Measurements from ENCODE around the gene NHS.

The NHS gene

GRCh38 chrX:17377091-17377717 lies 2.2 kb downstream of the NHS start:
- intact Hi-C loops (cut with micrococcal nuclease): no loop called here

GRCh38 chrX:17377795-17378194 lies 2.8 kb downstream of the NHS start:
- no peak overlapping the region for H3K27ac Mint-ChIP-seq
- intact Hi-C loops (cut with micrococcal nuclease): no loop called here

More at GRCh38 chrX:17377091-17377717, 2.2 kb downstream of the NHS start:
- no peaks in the 10 kb centered on the region for H3K4me1 Mint-ChIP-seq (ENCODE audit: low read depth)
- H3K27ac Mint-ChIP-seq: no peak overlapping the region
- H3K27me3 Mint-ChIP-seq: peaks cover 76% of the 10 kb centered on the region
- no peak overlapping the region for H3K4me3 Mint-ChIP-seq
- H3K9me3 Mint-ChIP-seq: peaks cover 7% of the 10 kb centered on the region
- H3K36me3 Mint-ChIP-seq (ENCODE audit: low read depth): no peaks in the 10 kb centered on the region

GRCh38 chrX:17380221-17380620 lies 5.2 kb downstream of the NHS start:
- intact Hi-C loops (cut with micrococcal nuclease): no loop called here
- H3K27ac Mint-ChIP-seq: no peak overlapping the region
- peaks cover 22% of the 10 kb centered on the region for H3K9me3 Mint-ChIP-seq
- peaks cover 54% of the 10 kb centered on the region for H3K27me3 Mint-ChIP-seq
- no peak overlapping the region for H3K4me3 Mint-ChIP-seq
- H3K36me3 Mint-ChIP-seq (ENCODE audit: low read depth): no peaks in the 10 kb centered on the region
- H3K4me1 Mint-ChIP-seq (ENCODE audit: low read depth): no peaks in the 10 kb centered on the region

More at GRCh38 chrX:17377795-17378194, 2.8 kb downstream of the NHS start:
- H3K4me1 Mint-ChIP-seq (ENCODE audit: low read depth): no peaks in the 10 kb centered on the region
- H3K9me3 Mint-ChIP-seq: peaks cover 13% of the 10 kb centered on the region
- H3K27me3 Mint-ChIP-seq: peaks cover 70% of the 10 kb centered on the region
- no peak overlapping the region for H3K4me3 Mint-ChIP-seq
- H3K36me3 Mint-ChIP-seq (ENCODE audit: low read depth): no peaks in the 10 kb centered on the region

DNA sequence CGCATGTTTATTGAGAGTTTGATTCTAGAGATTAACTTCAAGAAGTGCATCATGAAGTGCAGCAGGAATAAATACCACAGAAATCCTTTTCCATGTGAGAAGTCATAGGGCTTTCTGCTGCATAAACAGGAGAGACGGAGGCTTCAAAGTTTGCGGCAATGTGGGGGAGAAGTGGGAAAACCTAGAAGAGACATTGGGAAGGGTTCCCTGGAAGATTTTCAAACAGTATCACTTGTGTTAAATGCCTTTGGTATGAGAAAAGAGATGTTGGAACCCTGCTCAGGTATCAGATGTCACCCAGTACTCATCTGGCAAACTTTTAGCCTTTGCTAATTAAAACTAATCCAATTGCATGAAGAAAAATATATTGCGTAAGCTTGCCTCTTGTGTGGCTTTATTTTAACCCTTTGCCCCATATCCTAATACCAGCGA lies 15.4 kb downstream of the NHS start:
- H3K4me3 Mint-ChIP-seq: no peak overlapping the region
- no peaks in the 10 kb centered on the region for H3K36me3 Mint-ChIP-seq (ENCODE audit: low read depth)
- H3K4me1 Mint-ChIP-seq (ENCODE audit: low read depth): no peaks in the 10 kb centered on the region
- H3K9me3 Mint-ChIP-seq: no peaks in the 10 kb centered on the region
- H3K27ac Mint-ChIP-seq: no peak overlapping the region
- intact Hi-C loops (cut with micrococcal nuclease): no loop called here
- H3K27me3 Mint-ChIP-seq: peaks cover 4% of the 10 kb centered on the region

GRCh38 chrX:17395154-17395553 lies 20.2 kb downstream of the NHS start:
- Mint-ChIP-seq H3K27me3 (peaks cover 4% of the 10 kb centered on the region), H3K9me3 (no peaks in the 10 kb centered on the region), H3K4me1 (ENCODE audit: low read depth) (no peaks in the 10 kb centered on the region), H3K36me3 (ENCODE audit: low read depth) (no peaks in the 10 kb centered on the region), H3K4me3 (no peak overlapping the region), H3K27ac (no peak overlapping the region)
- intact Hi-C loops (cut with micrococcal nuclease): no loop called here

- Mint-ChIP-seq H3K27ac (no peak overlapping the region), H3K36me3 (ENCODE audit: low read depth) (no peaks in the 10 kb centered on the region), H3K9me3 (no peaks in the 10 kb centered on the region), H3K4me1 (ENCODE audit: low read depth) (no peaks in the 10 kb centered on the region), H3K4me3 (no peak overlapping the region), H3K27me3 (peaks cover 3% of the 10 kb centered on the region)
- intact Hi-C loops (cut with micrococcal nuclease): no loop called here
Measured at GRCh38 chrX:17397074-17397473, 22.1 kb downstream of the NHS start.

DNA sequence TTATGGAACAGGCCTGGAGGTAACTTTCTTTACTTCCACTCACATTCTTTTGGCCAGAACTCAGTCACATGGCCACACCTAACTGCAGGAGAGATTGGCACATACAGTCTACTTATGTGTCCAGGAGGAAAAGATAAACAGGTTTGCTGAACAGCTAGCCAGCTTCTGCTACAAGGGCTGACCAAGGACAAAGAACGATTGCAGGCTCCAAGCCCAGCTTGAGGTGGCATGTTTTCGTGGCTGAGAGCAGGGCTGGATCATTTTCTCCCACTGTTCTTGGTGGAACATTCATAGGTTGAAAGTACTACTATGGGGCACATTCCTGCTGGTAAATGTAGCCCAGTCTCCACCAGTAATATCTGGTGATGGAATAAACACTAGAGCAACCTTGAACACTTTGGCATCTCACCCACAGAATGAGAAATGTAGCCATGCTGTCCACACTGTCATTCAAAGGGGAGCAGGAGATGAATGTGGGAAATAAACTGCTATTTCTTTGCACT lies 28.2 kb downstream of the NHS start:
- Mint-ChIP-seq H3K27ac (no peak overlapping the region), H3K27me3 (no peaks in the 10 kb centered on the region), H3K36me3 (ENCODE audit: low read depth) (no peaks in the 10 kb centered on the region), H3K4me3 (no peak overlapping the region), H3K4me1 (ENCODE audit: low read depth) (no peaks in the 10 kb centered on the region), H3K9me3 (no peaks in the 10 kb centered on the region)
- intact Hi-C loops (cut with micrococcal nuclease): no loop called here

DNA sequence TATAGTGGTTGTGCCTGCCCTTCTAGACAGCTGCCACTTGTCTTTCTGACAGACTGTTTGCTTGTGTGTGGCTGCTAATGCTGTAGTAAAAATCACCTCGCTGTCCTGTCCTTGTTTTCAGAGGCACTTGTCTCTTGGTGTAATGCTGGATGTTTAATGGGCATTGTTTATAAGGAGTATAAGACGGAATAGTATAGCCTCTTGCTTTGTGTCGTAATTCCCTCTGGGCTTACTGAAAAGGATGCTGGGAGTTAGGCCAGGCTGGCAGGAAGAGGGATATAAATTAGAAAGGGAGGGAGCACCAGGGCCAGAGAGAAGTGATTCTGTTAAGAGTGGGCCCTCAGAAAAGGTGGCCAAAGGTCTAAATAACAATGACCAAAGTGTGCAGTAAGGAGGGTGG lies 29.0 kb downstream of the NHS start:
- Mint-ChIP-seq H3K4me3 (no peak overlapping the region), H3K27me3 (no peaks in the 10 kb centered on the region), H3K27ac (no peak overlapping the region), H3K36me3 (ENCODE audit: low read depth) (no peaks in the 10 kb centered on the region), H3K4me1 (ENCODE audit: low read depth) (no peaks in the 10 kb centered on the region), H3K9me3 (no peaks in the 10 kb centered on the region)
- intact Hi-C loops (cut with micrococcal nuclease): no loop called here

DNA sequence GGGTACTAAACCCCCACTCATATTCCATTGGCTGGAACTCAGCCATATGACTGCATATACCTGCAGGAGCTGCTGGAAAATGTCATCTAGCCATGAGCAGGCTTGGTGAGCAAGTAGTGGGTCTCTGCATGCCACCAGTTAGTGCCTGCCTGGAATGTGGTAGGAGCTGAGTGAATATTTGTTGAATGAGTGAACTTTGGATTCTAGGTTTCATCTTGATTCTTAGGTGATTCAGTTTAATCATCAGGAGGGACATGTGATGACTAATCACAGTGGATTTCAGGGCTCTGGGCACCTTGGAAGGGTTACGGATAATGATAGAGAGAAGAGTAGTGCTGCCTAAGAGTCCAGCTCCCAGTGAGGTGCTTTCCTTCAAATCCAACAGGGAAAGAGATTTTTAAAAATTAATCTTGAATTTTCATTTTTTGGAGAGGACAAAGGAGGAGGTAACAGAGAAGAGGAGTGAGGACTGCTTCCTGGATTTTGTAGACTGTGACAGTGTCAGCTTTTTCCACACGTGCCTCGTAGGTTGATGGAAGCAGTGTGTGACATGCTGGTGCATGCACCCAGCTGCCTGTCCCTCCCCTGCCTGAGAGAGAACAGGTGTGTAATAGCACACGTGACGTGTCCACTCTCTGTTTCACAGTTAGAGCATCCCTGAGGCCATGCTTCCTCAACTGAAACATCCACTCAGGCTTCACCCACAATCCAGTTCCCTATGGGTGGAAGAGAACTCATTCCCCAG lies 30.4 kb downstream of the NHS start:
- intact Hi-C loops (cut with micrococcal nuclease): no loop called here
- H3K27me3 Mint-ChIP-seq: no peaks in the 10 kb centered on the region
- H3K4me3 Mint-ChIP-seq: no peak overlapping the region
- H3K27ac Mint-ChIP-seq: no peak overlapping the region
- no peaks in the 10 kb centered on the region for H3K4me1 Mint-ChIP-seq (ENCODE audit: low read depth)
- no peaks in the 10 kb centered on the region for H3K9me3 Mint-ChIP-seq
- no peaks in the 10 kb centered on the region for H3K36me3 Mint-ChIP-seq (ENCODE audit: low read depth)

GRCh38 chrX:17409566-17410290 lies 34.7 kb downstream of the NHS start:
- Mint-ChIP-seq H3K4me3 (no peak overlapping the region), H3K36me3 (ENCODE audit: low read depth) (no peaks in the 10 kb centered on the region), H3K27ac (no peak overlapping the region), H3K4me1 (ENCODE audit: low read depth) (no peaks in the 10 kb centered on the region), H3K9me3 (no peaks in the 10 kb centered on the region), H3K27me3 (peaks cover 7% of the 10 kb centered on the region)
- intact Hi-C loops (cut with micrococcal nuclease): no loop called here

DNA sequence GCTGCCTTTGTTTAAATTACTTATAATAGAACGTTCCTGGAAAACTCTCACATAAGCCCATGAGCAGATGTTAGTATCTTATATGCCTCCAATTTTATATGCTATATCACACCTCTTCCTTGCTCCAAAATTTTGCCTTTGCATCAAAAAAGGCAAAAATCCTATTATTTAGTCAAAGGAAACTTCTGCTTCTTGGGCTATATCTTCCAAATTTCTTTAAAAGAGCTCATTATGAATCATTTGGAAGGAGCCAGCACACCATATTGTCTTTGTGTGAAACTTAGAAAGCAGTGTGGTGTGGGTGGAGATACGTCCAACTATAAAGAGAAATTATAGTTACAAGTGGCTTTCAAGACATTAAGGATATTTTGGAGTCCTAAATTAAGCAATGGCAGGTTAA lies 35.7 kb downstream of the NHS start:
- no peaks in the 10 kb centered on the region for H3K4me1 Mint-ChIP-seq (ENCODE audit: low read depth)
- H3K9me3 Mint-ChIP-seq: no peaks in the 10 kb centered on the region
- H3K27me3 Mint-ChIP-seq: peaks cover 13% of the 10 kb centered on the region
- H3K4me3 Mint-ChIP-seq: no peak overlapping the region
- intact Hi-C loops (cut with micrococcal nuclease): no loop called here
- H3K36me3 Mint-ChIP-seq (ENCODE audit: low read depth): no peaks in the 10 kb centered on the region
- no peak overlapping the region for H3K27ac Mint-ChIP-seq

DNA sequence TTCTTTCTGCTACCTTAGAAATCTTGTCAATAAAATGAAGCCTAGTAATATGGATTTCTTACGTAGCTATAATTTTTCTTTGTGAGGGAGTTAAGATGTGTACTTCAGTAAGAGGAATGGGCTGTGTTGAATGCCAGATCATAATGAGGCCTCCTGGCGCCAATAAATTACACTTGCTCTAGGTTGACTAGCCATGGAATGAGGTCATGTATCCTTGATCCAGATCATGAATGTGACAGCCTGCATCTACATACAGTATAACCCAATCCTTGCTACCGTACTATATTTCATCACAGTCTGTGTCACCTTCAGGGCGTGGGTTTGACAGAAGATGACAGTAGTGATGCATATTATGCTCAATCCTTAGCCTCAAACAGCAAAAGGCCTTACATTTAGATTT lies 36.2 kb downstream of the NHS start:
- H3K4me3 Mint-ChIP-seq: no peak overlapping the region
- H3K9me3 Mint-ChIP-seq: no peaks in the 10 kb centered on the region

DNA sequence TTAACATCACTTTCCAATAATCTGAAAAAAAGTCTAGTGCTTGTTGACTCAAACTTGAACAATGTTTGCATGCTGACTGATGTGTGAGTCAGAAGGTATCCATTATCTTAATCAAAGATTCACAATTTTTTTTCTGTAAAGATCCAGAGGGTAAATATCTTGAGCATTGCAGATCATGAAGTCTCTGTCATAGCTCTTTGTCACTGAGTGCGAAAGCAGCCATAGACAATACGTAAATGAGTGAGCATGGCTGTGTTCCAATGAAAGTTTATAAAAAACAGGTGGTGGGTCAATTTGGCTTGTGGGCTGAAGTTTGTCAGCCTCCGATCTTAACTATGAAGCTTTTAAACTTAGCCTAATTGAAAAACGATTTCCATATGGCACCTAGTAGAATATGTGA lies 37.7 kb downstream of the NHS start:
- no peak overlapping the region for H3K4me3 Mint-ChIP-seq
- H3K27ac Mint-ChIP-seq: no peak overlapping the region
- no peaks in the 10 kb centered on the region for H3K4me1 Mint-ChIP-seq (ENCODE audit: low read depth)
- no peaks in the 10 kb centered on the region for H3K9me3 Mint-ChIP-seq
- H3K36me3 Mint-ChIP-seq (ENCODE audit: low read depth): no peaks in the 10 kb centered on the region
- peaks cover 14% of the 10 kb centered on the region for H3K27me3 Mint-ChIP-seq
- intact Hi-C loops (cut with micrococcal nuclease): no loop called here

More for the DNA sequence above, 36.2 kb downstream of the NHS start:
- peaks cover 13% of the 10 kb centered on the region for H3K27me3 Mint-ChIP-seq
- intact Hi-C loops (cut with micrococcal nuclease): no loop called here
- no peaks in the 10 kb centered on the region for H3K4me1 Mint-ChIP-seq (ENCODE audit: low read depth)
- no peaks in the 10 kb centered on the region for H3K36me3 Mint-ChIP-seq (ENCODE audit: low read depth)
- H3K27ac Mint-ChIP-seq: no peak overlapping the region

DNA sequence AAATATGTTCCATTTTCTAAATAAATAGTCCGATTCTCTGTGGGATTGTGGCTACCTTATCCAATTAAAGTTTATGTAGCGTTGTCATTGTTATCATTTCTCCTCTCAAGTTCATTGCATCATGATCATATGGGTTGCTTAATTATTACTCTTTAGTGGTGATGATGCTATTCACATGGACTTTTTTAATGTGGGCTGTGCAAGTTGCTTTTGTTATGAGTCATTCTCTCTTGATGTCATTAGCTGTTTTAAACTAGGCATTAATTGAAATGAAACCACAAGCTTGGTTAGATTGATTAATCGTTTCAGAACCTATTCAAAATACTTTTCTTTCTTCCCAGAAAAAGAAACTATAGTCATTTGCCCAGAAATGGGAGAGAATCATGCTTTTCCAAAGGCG lies 38.2 kb downstream of the NHS start:
- Mint-ChIP-seq H3K4me3 (no peak overlapping the region), H3K36me3 (ENCODE audit: low read depth) (no peaks in the 10 kb centered on the region), H3K27ac (no peak overlapping the region), H3K9me3 (no peaks in the 10 kb centered on the region), H3K4me1 (ENCODE audit: low read depth) (no peaks in the 10 kb centered on the region), H3K27me3 (peaks cover 14% of the 10 kb centered on the region)
- intact Hi-C loops (cut with micrococcal nuclease): no loop called here

All from dendritic cell treated with granulocyte-macrophage colony-stimulating factor and Interleukin-4, amounts not matched to agents 40 ng/mL and 50 ng/mL, for 4 days (primary cell).